ENCODE results near the gene KLHL26. TPM values are rescaled to one million over a fixed set of nuclear protein-coding genes. Genes with fewer than 3 reads are reported as not detected.

Gene KLHL26
- total RNA-seq, 2 experiments from 2014 or later: 12.8 to 15.8 TPM

DNA sequence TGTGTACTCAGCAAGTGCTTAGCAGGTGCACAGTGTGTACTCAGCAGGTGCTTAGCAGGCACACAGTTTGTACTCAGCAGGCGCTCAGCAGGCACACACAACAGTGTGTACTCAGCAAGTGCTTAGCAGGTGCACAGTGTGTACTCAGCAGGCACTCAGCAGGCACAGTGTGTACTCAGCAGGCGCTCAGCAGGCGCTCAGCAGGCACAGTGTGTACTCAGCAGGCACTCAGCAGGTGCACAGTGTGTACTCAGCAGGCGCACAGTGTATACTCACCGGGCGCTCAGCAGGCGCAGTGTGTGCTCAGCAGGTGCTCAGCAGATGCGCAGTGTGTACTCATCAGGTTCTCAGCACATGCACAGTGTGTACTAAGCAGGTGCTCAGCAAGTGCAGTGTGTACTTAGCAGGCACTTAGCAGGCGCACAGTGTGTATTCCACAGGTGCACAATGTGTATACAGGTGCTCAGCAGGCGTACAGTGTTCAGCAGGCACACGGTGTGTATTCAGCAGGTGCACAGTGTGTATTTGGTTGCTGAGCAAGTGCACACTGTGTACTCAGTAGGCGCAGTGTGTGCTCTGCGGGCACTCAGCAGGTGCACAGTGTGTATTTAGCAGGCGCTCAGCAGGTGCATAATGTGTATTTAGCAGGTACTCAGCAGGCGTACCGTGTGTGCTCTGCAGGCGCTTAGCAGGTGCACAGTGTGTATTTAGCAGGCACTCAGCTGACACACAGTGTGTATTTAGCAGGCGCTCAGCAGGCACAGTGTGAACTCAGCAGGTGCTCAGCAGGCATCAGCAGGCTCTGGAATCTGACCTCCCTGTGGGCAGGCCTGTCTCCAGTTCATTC, 61.7 kb downstream of the KLHL26 start:
- no peak overlapping the region for H3K27ac Mint-ChIP-seq
- DNase-seq (no peak), ATAC-seq (no peak)
- H3K4me1 Mint-ChIP-seq: peaks cover 26% of the 10 kb centered on the region
- H3K27me3 Mint-ChIP-seq: no peaks in the 10 kb centered on the region
- CTCF ChIA-PET: no interaction called here
- H3K9me3 Mint-ChIP-seq (ENCODE audit: low read depth): no peaks in the 10 kb centered on the region
- H3K36me3 Mint-ChIP-seq: no peaks in the 10 kb centered on the region
- no peak overlapping the region for H3K4me3 Mint-ChIP-seq

DNA sequence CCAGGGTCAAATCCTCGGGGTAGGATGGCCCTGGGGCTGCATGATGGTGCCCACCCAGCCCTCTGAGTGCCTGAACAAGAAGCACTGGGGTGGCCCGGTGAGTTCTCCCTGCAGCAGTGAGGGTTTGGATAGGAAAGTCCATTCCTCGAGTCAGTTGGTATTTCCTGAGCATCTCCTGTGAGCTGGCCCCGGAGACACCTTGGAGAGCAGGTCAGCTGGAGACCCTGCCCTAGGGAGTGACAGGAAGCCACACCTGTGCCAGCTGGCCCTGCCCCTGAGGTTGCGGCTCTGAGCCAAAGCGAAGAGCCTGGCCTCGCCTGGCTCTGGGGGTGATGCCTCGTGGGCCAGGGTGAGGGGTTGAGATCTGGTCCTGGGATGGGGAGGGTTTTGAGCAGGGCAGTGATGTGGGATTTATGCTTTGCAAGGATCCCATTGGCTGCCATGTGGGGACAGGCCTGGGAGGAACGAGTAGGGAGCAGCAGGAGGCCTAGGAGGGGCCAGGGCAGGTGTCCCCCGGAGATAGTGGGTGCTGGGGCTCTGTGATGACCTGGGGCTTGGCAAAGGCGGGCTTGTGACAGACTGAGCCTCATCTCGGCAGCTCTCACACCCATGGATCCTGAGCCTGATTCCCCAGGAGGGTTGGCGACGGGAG, 62.7 kb downstream of the KLHL26 start:
- Mint-ChIP-seq H3K9me3 (ENCODE audit: low read depth) (no peaks in the 10 kb centered on the region), H3K4me3 (peak overlapping the region; percentile 69), H3K27ac (peak overlapping the region; percentile 14), H3K4me1 (peaks cover 26% of the 10 kb centered on the region), H3K27me3 (no peaks in the 10 kb centered on the region), H3K36me3 (no peaks in the 10 kb centered on the region)
- CTCF ChIA-PET: interaction anchor here (0.6 to 1.0 kb wide), 3 partner anchors 19 to 236 kb away, joined by 3 to 4 read pairs (median 3); partner anchors contain the start of gene REX1BD
- no peak for ATAC-seq
- DNase-seq: no peak

DNA sequence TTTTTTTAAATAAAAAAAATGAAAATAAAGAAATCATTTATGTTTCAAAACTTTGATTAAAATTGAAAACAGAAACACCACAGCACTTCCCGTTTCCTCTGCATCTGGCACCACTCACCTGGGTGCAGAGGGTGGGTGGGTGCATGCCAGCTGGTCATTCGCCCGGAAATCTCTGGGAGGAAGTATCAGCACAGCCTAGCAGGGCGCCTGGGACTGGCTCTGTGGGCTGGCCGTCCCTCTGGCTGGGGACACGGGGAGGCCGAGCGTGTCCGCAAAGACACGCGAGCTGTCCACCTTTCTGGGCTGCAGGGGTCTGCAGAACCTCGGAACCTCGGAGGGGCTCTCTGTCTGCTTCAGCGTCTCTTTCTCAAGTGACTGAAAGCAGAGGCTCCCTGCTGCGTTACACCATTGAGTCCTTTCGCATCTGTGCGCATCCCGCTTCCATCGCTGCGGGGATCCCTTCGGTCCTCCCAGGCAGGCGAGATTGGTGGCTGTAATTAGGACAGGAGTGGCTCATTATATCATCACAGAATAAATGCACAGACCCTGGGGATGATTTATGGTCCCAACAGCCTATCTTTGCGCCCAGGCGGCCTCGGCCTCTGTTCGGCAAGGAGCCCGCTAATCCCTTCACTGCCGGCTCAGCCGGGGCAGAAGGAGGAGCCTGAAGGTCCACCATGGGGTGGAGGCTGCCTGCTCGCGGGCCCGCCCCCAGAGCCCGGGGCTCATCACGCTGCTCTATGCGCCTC, 63.8 kb downstream of the KLHL26 start:
- ATAC-seq: peak; percentile 98
- CTCF ChIA-PET: interaction anchor here (0.8 to 1.0 kb wide), 2 partner anchors 20 to 111 kb away, joined by 3 to 4 read pairs; partner anchors contain the start of gene REX1BD
- H3K27ac Mint-ChIP-seq: peak overlapping the region; percentile 83
- H3K27me3 Mint-ChIP-seq: no peaks in the 10 kb centered on the region
- peak; percentile 81 for DNase-seq
- no peaks in the 10 kb centered on the region for H3K9me3 Mint-ChIP-seq (ENCODE audit: low read depth)
- H3K36me3 Mint-ChIP-seq: no peaks in the 10 kb centered on the region
- peak overlapping the region; percentile 78 for H3K4me3 Mint-ChIP-seq
- peaks cover 26% of the 10 kb centered on the region for H3K4me1 Mint-ChIP-seq

DNA sequence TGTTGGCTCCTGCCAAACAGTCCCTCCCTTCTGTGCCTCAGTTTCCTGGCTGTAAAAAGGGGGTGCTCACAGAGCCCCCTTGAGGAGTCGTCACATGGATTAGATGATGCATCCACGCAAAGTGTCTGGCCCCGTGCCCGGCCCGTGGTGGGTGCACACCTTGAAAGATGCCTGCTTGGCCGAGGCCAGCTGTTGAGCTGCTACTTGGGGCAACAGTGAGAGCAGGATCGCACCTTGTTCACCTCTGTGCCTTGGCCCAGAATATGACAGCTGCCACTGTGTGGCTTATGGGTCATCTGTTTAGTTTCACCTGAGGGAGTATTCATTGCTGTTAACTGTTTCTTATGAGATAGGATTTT, 64.4 kb downstream of the KLHL26 start:
- H3K27ac Mint-ChIP-seq: peak overlapping the region; percentile 83

DNA sequence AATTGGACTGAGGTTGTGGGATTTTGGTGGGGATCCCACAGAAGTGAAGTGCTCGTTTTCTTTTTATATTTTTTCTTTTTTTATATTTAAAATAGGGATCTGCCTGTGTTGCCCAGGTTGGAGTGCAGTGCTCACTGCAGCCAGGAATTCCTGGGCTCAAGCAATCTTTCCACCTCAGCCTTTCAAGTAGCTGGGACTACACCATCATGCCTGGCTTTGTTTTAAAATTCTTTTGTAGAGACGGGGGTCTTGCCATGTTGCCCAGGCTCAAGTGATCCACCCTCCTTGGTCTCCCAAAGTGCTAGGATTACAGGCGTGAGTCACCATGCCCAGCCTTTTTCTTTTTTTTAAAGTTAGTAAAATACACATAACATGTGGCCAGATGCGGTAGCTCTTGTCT, 67.2 kb downstream of the KLHL26 start:
- CTCF ChIA-PET: interaction anchor here (1.1 to 1.2 kb wide), 2 partner anchors 10 to 143 kb away, joined by 3 read pairs; no protein-coding TSS in a partner anchor
- H3K4me1 Mint-ChIP-seq: peaks cover 22% of the 10 kb centered on the region
- ATAC-seq (no peak), DNase-seq (no peak)
- no peaks in the 10 kb centered on the region for H3K36me3 Mint-ChIP-seq
- H3K27me3 Mint-ChIP-seq: peaks cover 3% of the 10 kb centered on the region
- no peak overlapping the region for H3K4me3 Mint-ChIP-seq
- no peak overlapping the region for H3K27ac Mint-ChIP-seq
- no peaks in the 10 kb centered on the region for H3K9me3 Mint-ChIP-seq (ENCODE audit: low read depth)

More for the DNA sequence above, 64.4 kb downstream of the KLHL26 start:
- Mint-ChIP-seq H3K4me3 (peak overlapping the region; percentile 78), H3K9me3 (ENCODE audit: low read depth) (no peaks in the 10 kb centered on the region), H3K27me3 (no peaks in the 10 kb centered on the region), H3K36me3 (no peaks in the 10 kb centered on the region), H3K4me1 (peaks cover 26% of the 10 kb centered on the region)
- ATAC-seq (peak; percentile 20), DNase-seq (no peak)
- CTCF ChIA-PET: interaction anchor here (0.7 kb wide), 1 partner anchor 14 kb away, joined by 3 read pairs; no protein-coding TSS in a partner anchor

DNA sequence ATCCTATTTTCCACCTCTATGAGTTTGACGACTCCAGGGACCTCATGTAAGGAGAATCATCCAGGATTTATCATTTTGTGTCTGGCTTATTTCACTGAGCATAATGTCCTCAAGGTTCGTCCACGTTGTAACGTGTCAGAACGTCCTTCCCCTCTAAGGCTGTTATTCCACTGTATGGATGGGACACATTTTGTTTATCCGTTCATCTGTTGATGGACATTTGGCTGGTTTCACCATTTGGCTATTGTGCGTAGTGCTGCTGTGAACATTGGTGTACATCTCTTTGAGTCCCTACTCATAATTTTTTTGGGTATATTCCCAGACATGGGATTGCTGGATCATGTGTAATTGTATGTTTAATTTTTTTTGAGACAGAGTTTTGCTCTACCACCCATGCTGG, 68.1 kb downstream of the KLHL26 start:
- DNase-seq (no peak), ATAC-seq (no peak)
- CTCF ChIA-PET: no interaction called here
- Mint-ChIP-seq H3K4me3 (no peak overlapping the region), H3K9me3 (ENCODE audit: low read depth) (no peaks in the 10 kb centered on the region), H3K27ac (no peak overlapping the region), H3K4me1 (peaks cover 13% of the 10 kb centered on the region), H3K27me3 (peaks cover 3% of the 10 kb centered on the region), H3K36me3 (no peaks in the 10 kb centered on the region)

DNA sequence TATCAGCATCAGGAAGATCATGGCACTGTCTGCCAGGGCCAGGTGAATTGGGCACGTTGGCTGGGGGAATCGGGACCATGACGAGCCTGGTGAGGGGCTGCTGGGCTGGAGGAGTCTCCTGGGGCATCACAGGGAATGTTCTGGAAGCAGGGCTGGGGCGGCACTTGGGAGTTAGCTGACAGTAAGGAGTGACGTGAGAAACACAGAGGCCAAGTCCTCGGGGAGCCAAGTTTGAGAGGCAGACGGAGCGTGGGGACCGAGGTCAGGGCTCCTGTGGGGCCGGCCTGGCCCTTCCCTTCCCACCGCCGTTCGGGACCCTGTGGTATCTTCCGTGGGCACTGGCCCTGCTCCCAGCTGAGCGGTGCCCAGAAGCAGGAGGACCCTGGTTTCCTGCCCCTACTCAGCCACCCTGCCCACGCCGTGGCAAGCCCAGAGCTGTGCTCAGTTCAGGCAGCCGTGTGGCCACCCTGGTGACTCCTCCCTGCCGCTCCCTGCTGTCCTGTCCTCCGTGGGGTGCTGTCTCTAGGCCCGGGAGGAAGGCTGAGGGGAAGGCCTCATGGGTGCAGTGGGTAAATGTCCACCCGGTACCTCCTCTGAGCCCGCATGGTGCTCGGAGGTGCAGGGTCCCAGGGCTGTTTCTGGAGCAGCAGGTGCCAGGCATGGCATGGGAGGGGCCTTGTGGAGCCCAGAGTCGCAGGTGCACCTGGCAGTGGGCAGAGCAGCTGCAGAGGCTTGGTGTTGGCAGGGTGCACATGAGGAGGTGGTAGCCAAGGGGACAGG, 71.8 kb downstream of the KLHL26 start:
- Mint-ChIP-seq H3K36me3 (no peaks in the 10 kb centered on the region), H3K27me3 (peaks cover 3% of the 10 kb centered on the region), H3K4me3 (no peak overlapping the region), H3K27ac (no peak overlapping the region), H3K9me3 (ENCODE audit: low read depth) (no peaks in the 10 kb centered on the region), H3K4me1 (no peaks in the 10 kb centered on the region)
- ATAC-seq (no peak), DNase-seq (no peak)
- CTCF ChIA-PET: no interaction called here

DNA sequence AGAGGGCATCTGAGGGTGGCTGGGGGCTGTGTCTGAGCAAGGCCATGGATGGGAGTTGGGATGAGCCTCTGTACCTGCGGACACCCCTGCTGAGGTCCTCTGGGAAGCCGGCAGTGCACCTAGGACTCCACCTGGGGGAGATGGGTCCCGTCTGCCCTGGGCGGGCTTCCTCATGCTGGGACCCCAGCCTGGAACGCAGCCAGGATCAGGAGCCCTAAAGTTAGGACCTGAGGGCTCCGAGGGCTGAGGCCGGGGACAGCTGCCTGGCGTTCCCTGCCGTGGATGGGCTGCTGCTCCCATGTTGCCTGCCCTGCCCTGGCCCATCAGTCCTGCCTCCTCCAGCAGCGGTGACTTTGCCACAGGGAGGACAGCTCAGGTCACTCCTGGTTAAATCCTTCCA, 72.7 kb downstream of the KLHL26 start:
- no peaks in the 10 kb centered on the region for H3K9me3 Mint-ChIP-seq (ENCODE audit: low read depth)
- CTCF ChIA-PET: no interaction called here
- H3K4me1 Mint-ChIP-seq: no peaks in the 10 kb centered on the region

DNA sequence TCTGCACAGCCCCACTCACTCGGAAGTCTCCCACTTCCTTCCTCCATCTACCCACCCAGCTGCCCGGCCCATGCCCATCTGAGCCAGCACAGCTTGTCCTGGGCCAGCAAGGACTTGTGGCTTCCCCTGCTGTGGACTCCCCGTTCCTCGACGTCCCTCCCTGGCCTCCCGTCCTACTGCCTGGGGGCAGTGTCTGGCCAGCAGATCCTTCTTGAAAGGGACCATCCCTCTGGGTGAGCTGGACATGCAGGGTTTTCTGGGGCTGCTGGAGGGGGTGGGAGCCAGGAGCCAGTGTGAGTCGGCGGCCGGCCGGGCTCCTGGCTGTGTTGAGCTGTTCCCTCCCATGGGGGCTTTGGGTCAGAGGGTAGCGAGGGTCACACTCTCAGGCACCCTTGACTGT, 73.4 kb downstream of the KLHL26 start:
- Mint-ChIP-seq H3K4me1 (no peaks in the 10 kb centered on the region), H3K4me3 (no peak overlapping the region), H3K9me3 (ENCODE audit: low read depth) (no peaks in the 10 kb centered on the region), H3K36me3 (no peaks in the 10 kb centered on the region), H3K27me3 (peaks cover 3% of the 10 kb centered on the region), H3K27ac (no peak overlapping the region)
- DNase-seq (no peak), ATAC-seq (no peak)
- CTCF ChIA-PET: no interaction called here

More for the DNA sequence above, 72.7 kb downstream of the KLHL26 start:
- ATAC-seq (no peak), DNase-seq (no peak)
- Mint-ChIP-seq H3K4me3 (no peak overlapping the region), H3K36me3 (no peaks in the 10 kb centered on the region), H3K27me3 (peaks cover 3% of the 10 kb centered on the region), H3K27ac (no peak overlapping the region)

DNA sequence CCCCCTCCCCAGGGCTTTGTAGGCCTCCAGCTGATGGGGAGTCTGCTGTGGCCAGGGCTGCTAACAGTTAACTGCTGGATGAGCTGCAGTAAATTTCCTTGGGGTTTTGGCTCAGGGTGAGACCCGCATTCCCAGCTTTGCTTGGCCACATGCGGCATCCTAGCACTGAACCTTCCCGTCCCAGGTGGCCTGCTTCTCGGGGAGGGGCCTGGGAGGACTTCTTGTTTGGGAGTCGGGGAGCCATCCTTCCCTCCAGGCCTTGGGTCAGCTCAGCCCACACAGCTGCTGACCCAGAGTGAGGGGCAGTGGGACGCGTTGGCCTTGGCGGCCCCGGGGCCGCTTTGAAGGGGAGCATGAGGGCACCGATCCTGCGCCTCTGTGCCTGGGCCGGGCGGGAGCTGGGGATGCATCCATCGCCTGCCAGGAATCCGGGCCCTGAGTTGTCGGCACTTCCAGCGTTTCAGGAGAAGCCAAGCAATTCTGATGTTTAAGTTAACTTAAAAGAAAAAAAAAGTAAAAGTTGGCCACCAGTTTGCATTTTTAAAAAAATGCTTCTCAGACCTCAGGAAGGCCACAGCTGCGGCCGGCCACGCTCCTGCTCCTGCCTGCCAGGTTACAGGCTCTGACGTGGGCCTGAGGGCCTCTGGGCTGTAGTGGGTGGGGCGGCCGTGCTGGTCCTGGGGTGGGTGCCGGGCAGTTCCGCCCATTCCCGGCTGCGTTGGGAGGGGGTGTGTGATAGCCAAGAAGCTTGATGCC, 74.3 kb downstream of the KLHL26 start:
- H3K27me3 Mint-ChIP-seq: peaks cover 3% of the 10 kb centered on the region
- ATAC-seq: no peak
- H3K4me3 Mint-ChIP-seq: no peak overlapping the region
- no peak for DNase-seq
- no peak overlapping the region for H3K27ac Mint-ChIP-seq
- H3K9me3 Mint-ChIP-seq (ENCODE audit: low read depth): no peaks in the 10 kb centered on the region
- no peaks in the 10 kb centered on the region for H3K4me1 Mint-ChIP-seq
- no peaks in the 10 kb centered on the region for H3K36me3 Mint-ChIP-seq
- CTCF ChIA-PET: no interaction called here

DNA sequence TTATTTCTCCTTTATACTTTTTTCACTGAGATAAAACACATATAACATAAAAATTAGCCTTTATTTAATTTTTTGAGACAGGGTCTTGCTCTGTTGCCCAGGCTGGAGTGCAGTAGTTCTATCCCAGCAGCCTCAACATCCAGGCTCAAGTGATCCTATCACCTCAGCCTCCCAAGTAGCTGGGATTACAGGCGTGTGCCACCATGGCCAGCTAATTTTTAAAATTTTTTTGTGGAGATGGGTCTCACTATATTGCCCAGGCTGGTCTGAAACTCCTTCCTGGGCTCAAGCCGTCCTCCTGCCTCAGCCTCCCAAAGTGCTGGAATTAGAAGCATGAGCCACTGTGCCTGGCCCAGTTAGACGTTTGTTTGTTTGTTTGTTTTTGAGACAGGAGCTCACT, 75.1 kb downstream of the KLHL26 start:
- H3K9me3 Mint-ChIP-seq (ENCODE audit: low read depth): no peaks in the 10 kb centered on the region
- CTCF ChIA-PET: no interaction called here
- H3K4me3 Mint-ChIP-seq: no peak overlapping the region
- peaks cover 3% of the 10 kb centered on the region for H3K27me3 Mint-ChIP-seq
- H3K4me1 Mint-ChIP-seq: no peaks in the 10 kb centered on the region
- DNase-seq: no peak
- no peaks in the 10 kb centered on the region for H3K36me3 Mint-ChIP-seq
- no peak overlapping the region for H3K27ac Mint-ChIP-seq
- ATAC-seq: no peak

DNA sequence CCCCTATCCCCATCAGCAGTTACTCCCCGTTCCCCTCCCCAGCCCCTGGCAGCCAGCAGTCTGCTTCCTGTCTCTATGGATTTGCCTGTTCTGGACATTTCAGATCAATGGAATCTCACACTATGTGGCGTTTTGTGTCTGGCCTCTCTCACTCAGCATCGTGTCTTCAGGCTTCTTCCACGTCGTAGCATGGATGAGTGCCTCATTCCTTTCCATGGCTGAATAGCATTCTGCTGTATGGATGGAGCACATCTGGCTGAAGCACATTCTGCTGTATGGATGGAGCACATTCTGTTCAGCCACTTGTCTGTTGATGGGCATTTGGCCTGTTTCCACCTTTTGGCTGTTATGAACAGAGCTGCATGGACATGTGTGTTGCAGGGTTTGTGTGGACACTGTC, 76.2 kb downstream of the KLHL26 start:
- DNase-seq (no peak), ATAC-seq (no peak)
- H3K27me3 Mint-ChIP-seq: no peaks in the 10 kb centered on the region
- no peak overlapping the region for H3K27ac Mint-ChIP-seq
- CTCF ChIA-PET: no interaction called here
- no peak overlapping the region for H3K4me3 Mint-ChIP-seq
- no peaks in the 10 kb centered on the region for H3K9me3 Mint-ChIP-seq (ENCODE audit: low read depth)
- H3K36me3 Mint-ChIP-seq: no peaks in the 10 kb centered on the region
- no peaks in the 10 kb centered on the region for H3K4me1 Mint-ChIP-seq
